ENCODE measurements around the gene KCNT2.

- TF ChIP-seq, protein P1, sequence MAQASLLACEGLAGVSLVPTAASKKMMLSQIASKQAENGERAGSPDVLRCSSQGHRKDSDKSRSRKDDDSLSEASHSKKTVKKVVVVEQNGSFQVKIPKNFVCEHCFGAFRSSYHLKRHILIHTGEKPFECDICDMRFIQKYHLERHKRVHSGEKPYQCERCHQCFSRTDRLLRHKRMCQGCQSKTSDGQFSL (CRISPR knock-in tag; IDR thresholded peaks at IDR 0.05), result no peak
- TF ChIP-seq, protein P1 (tag; IDR thresholded peaks at IDR 0.05), result no peak
- TF ChIP-seq HNRNPL (IDR thresholded peaks at IDR 0.05; ENCODE audit: low read depth, low read length) (no peak), RHOXF2B (CRISPR knock-in tag; conservative IDR thresholded peaks at IDR 0.05) (no peak), ZNF76 (CRISPR knock-in tag; IDR thresholded peaks at IDR 0.05; ENCODE audit: borderline replicate concordance) (no peak), ZNF174 (CRISPR knock-in tag; IDR thresholded peaks at IDR 0.05) (no peak), MXI1 (IDR thresholded peaks at IDR 0.05; ENCODE audit: low read depth, low read length) (no peak)
Observed at GRCh38 chr1:196577386-196577785, 30.9 kb downstream of the KCNT2 start.
